ENCODE results near the gene FOXO1.

Gene FOXO1

GRCh38 chr13:40624383-40624782 is 42.1 kb downstream of the FOXO1 start:
- TF ChIP-seq CTCF (IDR thresholded peaks at IDR 0.05; ENCODE audit: insufficient read depth, low read length, poor library complexity, severe bottlenecking): no peak

GRCh38 chr13:40622761-40623160 is 43.7 kb downstream of the FOXO1 start:
- H3K4me3 ChIP-seq (replicated peaks; ENCODE audit: low read depth, low read length): no peak overlapping the region
- no peak for TF ChIP-seq CTCF (IDR thresholded peaks at IDR 0.05; ENCODE audit: insufficient read depth, low read length, poor library complexity, severe bottlenecking)
- no peak for DNase-seq (ENCODE audit: extremely low read depth, insufficient read length)
- H3K27me3 ChIP-seq (replicated peaks; ENCODE audit: control insufficient read depth, insufficient read depth, low read length): no peaks in the 10 kb centered on the region
- H3K36me3 ChIP-seq (ENCODE audit: control insufficient read depth, insufficient read depth, low read length): no peaks in the 10 kb centered on the region; the same call in 1 of the 2 replicates

More at GRCh38 chr13:40624383-40624782, 42.1 kb downstream of the FOXO1 start:
- Histone ChIP-seq H3K36me3 (ENCODE audit: control insufficient read depth, insufficient read depth, low read length) (0 out of 2 replicates have a peak, but pooled peaks cover 1% of the 10 kb centered on the region), H3K27me3 (replicated peaks; ENCODE audit: control insufficient read depth, insufficient read depth, low read length) (no peaks in the 10 kb centered on the region), H3K4me3 (replicated peaks; ENCODE audit: low read depth, low read length) (no peak overlapping the region)
- no peak for DNase-seq (ENCODE audit: extremely low read depth, insufficient read length)

GRCh38 chr13:40622246-40622645 is 44.2 kb downstream of the FOXO1 start:
- H3K4me3 ChIP-seq (replicated peaks; ENCODE audit: low read depth, low read length): no peak overlapping the region
- DNase-seq (ENCODE audit: extremely low read depth, insufficient read length): no peak

GRCh38 chr13:40619479-40619814 is 47.0 kb downstream of the FOXO1 start:
- no peak for DNase-seq (ENCODE audit: extremely low read depth, insufficient read length)
- TF ChIP-seq CTCF (IDR thresholded peaks at IDR 0.05; ENCODE audit: insufficient read depth, low read length, poor library complexity, severe bottlenecking): no peak
- H3K4me3 ChIP-seq (replicated peaks; ENCODE audit: low read depth, low read length): no peak overlapping the region
- no peaks in the 10 kb centered on the region for H3K27me3 ChIP-seq (replicated peaks; ENCODE audit: control insufficient read depth, insufficient read depth, low read length)
- H3K36me3 ChIP-seq (ENCODE audit: control insufficient read depth, insufficient read depth, low read length): no peaks in the 10 kb centered on the region; the same call in 1 of the 2 replicates

More at GRCh38 chr13:40622246-40622645, 44.2 kb downstream of the FOXO1 start:
- no peaks in the 10 kb centered on the region; the same call in 1 of the 2 replicates for H3K36me3 ChIP-seq (ENCODE audit: control insufficient read depth, insufficient read depth, low read length)
- H3K27me3 ChIP-seq (replicated peaks; ENCODE audit: control insufficient read depth, insufficient read depth, low read length): no peaks in the 10 kb centered on the region
- no peak for TF ChIP-seq CTCF (IDR thresholded peaks at IDR 0.05; ENCODE audit: insufficient read depth, low read length, poor library complexity, severe bottlenecking)

- H3K27me3 ChIP-seq (replicated peaks; ENCODE audit: control insufficient read depth, insufficient read depth, low read length): no peaks in the 10 kb centered on the region
- DNase-seq (ENCODE audit: extremely low read depth, insufficient read length): no peak
- no peaks in the 10 kb centered on the region; the same call in 1 of the 2 replicates for H3K36me3 ChIP-seq (ENCODE audit: control insufficient read depth, insufficient read depth, low read length)
- no peak overlapping the region for H3K4me3 ChIP-seq (replicated peaks; ENCODE audit: low read depth, low read length)
- TF ChIP-seq CTCF (IDR thresholded peaks at IDR 0.05; ENCODE audit: insufficient read depth, low read length, poor library complexity, severe bottlenecking): no peak
Measured at GRCh38 chr13:40618581-40619478, 47.6 kb downstream of the FOXO1 start.
